ENCODE data around the gene CLRN2.

DNA sequence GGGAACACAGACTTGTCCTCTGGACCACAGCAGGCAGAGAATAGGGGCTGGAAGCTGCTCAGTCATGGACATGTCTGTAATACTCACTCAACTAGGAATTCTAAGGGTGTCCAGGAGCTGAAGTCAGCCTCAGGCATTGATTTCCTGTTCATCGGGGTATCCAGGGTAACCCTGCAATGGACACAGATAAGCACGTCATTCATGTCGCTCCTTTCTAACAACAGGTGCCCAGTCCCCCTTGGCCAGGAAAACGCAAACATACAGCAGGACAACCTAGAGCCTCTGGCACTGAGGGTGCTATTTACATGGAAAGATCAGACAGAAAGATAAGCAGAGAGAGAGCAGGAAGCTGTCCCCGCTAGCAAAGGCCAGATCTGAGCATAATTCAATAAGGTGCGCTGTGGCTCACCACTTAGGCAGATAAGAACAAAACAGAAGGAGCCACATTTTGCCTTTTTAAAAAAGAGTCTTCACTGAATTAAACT is 24.3 kb upstream of the CLRN2 start:
- no peak for TF ChIP-seq CTCF (IDR thresholded peaks at IDR 0.05)
- no peak for TF ChIP-seq POLR2A (IDR thresholded peaks at IDR 0.05)
